SK-N-MC (cell line): ENCODE measurements around the gene DNAJA4.

Source experiments
- EZH2 ChIP-seq: fragments of 200-600 bp; sonication (generic); IDR thresholded peaks from one replicate; pipeline ENCODE4 v1.6.1; 2017; ENCODE audit warnings: antibody characterized with exemption
- POLR2AphosphoS5 ChIP-seq: IDR thresholded peaks from 2 replicates; pipeline ENCODE4 v1.6.1; 2012; ENCODE audit warnings: mild to moderate bottlenecking, low read depth, low read length, borderline replicate concordance

DNA sequence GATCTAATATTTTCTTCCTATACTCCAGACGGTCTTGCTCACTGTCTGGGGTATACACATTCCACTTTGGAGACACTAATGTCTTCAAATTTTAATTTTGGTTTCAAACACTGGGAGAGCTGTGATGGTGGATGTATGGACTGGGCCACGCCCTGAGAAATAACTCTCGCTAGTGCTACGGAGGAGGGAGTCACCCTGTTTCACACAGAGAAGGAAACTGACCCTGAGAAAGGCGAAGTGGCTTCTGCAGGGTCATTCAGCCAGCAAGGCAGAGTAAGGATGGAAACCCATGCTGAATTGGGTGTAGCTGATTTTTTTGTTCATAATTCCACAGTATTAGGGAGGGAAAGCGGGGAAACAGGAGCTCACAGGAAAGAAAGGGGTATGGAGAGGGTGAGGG is 43.6 kb downstream of the DNAJA4 start:
- no peak for TF ChIP-seq EZH2
- no peak for TF ChIP-seq POLR2AphosphoS5
